ENCODE data around the gene SMIM29. TPM values are rescaled to one million over a fixed set of nuclear protein-coding genes. Genes with fewer than 3 reads are reported as not detected.

SMIM29 gene
- total RNA-seq, 3 donors from 2014 or later (not counting 1 experiment from before 2014, with no cell fraction given) = 30.8 to 48.0 (median 39.7) TPM

DNA sequence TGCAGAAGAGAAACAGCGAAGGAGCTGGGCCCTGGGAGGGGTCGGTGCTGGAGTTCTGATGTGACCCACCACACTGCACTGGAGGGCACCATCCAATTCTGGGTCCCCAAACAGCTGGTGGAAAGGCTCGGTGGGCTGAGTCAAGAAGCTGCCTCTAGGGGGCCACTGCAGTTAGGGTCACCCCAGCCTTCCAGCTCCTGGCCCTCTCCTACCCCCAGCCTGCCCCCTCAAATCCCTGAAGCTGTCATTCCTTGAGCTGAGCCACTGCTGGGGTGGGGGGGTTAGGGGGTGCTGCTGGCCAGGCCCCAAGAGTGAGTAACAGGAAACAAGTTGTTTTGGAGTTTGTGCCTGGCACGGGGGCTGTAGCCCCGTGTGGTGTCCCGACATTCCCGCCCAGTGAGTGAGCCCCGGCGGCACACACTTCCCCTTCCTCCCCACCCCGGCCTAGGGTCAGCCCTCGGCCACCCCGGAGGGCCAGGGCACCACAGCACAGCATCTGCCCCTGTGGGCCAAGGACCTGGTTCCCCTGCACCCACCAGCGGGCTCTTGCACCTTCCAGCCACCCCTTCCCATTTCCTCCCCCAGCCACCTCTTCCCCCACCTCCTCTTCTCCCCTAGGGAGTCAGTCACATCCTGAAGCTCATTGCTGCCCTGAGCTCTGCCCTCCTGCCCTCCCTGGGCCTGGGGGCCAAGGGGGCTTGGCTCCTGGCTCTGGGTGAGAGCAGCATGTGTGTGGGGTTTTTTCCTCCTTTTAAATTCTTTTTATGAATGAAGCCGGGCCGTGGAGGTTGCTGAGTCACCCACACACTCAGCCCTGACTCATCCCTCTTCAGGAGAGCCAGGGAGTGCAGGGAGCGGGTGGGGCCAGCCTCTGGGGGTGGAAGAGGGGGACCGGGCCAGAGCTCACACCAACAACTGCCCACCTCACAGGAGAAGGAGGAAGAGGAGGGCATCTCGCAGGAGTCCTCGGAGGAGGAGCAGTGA is 4.6 kb downstream of the SMIM29 start:
- H3K27ac Mint-ChIP-seq = peak overlapping the region in 1 of 2 donors; percentile 97
- H3K9me3 ChIP-seq (ENCODE audit: control insufficient read depth, insufficient read depth, low read length) = no peaks in the 10 kb centered on the region
- peak in 1 of 2 donors; percentile 27 for DNase-seq
- ATAC-seq = no peak
- H3K36me3 ChIP-seq (ENCODE audit: control insufficient read depth, insufficient read depth, low read length) = peaks cover 29% of the 10 kb centered on the region
- TF ChIP-seq, protein P1, sequence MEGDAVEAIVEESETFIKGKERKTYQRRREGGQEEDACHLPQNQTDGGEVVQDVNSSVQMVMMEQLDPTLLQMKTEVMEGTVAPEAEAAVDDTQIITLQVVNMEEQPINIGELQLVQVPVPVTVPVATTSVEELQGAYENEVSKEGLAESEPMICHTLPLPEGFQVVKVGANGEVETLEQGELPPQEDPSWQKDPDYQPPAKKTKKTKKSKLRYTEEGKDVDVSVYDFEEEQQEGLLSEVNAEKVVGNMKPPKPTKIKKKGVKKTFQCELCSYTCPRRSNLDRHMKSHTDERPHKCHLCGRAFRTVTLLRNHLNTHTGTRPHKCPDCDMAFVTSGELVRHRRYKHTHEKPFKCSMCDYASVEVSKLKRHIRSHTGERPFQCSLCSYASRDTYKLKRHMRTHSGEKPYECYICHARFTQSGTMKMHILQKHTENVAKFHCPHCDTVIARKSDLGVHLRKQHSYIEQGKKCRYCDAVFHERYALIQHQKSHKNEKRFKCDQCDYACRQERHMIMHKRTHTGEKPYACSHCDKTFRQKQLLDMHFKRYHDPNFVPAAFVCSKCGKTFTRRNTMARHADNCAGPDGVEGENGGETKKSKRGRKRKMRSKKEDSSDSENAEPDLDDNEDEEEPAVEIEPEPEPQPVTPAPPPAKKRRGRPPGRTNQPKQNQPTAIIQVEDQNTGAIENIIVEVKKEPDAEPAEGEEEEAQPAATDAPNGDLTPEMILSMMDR (IDR thresholded peaks at IDR 0.05) = no peak
- H3K4me3 Mint-ChIP-seq = no peak overlapping the region
- intact Hi-C loops (cut with micrococcal nuclease) = loop anchor here (5.0 kb wide), 1 partner anchor 283 kb away; no protein-coding TSS in a partner anchor
- no peak overlapping the region for H3K4me3 ChIP-seq (ENCODE audit: low read length)
- H3K4me1 Mint-ChIP-seq = peaks cover 6 to 41% of the 10 kb centered on the region in 2 donors
- no peaks in the 10 kb centered on the region for H3K27me3 ChIP-seq (ENCODE audit: control insufficient read depth, insufficient read depth, low read length)
- no peak overlapping the region for H3K27ac ChIP-seq (ENCODE audit: low read length)
- peaks cover 18% of the 10 kb centered on the region for H3K4me1 ChIP-seq (ENCODE audit: control insufficient read depth, insufficient read depth, low read length)
- no peaks in the 10 kb centered on the region for H3K36me3 Mint-ChIP-seq
- 64% methylated on average over 16 of the region's 19 CpGs for whole genome bisulfite sequencing (ENCODE audit: insufficient coverage)
- H3K9me3 Mint-ChIP-seq = no peaks in the 10 kb centered on the region
- H3K27me3 Mint-ChIP-seq (ENCODE audit: low read depth in 2 of 2) = no peaks in the 10 kb centered on the region

DNA sequence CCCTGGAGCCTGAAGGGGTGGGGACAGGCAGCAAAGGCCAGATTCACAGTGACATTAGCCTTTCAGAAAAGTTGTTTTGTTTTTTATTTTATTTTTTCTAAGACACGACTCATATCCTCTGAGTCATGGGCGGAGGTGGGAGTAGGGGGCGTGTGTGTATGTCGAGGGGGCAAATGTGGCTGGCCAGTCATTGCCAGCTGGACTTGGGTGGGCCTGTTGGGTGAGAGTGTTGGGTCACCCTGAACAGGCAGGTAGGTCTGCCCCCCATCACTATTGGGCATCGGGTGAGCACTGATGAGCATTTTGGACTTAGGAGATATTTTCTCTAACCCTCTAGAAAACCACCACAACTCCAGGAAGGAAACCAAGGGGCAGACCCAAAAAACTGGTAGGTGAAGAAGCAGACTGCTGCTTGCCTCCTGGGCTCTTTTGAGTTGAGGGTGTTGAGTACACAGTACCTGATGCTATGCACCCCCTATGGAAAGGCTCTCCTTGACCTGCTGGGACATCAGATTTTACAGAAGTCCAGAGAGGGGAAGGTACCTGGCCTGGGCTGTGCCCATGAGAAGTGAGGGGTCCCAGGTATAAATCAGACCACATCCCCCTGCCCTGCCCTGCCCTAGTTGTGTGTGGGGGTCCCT is 5.6 kb downstream of the SMIM29 start:
- ATAC-seq = peak in 1 of 3 donors; percentile 3
- no peaks in the 10 kb centered on the region for H3K9me3 Mint-ChIP-seq
- peaks cover 9 to 42% of the 10 kb centered on the region in 2 donors for H3K4me1 Mint-ChIP-seq
- H3K27ac Mint-ChIP-seq = peak overlapping the region in 1 of 2 donors; percentile 97
- no peak overlapping the region for H3K4me3 Mint-ChIP-seq
- no peaks in the 10 kb centered on the region for H3K9me3 ChIP-seq (ENCODE audit: control insufficient read depth, insufficient read depth, low read length)
- peaks cover 29% of the 10 kb centered on the region for H3K36me3 ChIP-seq (ENCODE audit: control insufficient read depth, insufficient read depth, low read length)
- H3K4me1 ChIP-seq (ENCODE audit: control insufficient read depth, insufficient read depth, low read length) = peaks cover 21% of the 10 kb centered on the region
- no peaks in the 10 kb centered on the region for H3K36me3 Mint-ChIP-seq
- DNase-seq = peak in 1 of 2 donors; percentile 13
- intact Hi-C loops (cut with micrococcal nuclease) = loop anchor here (5.0 kb wide), 1 partner anchor 284 kb away; no protein-coding TSS in a partner anchor
- H3K27me3 ChIP-seq (ENCODE audit: control insufficient read depth, insufficient read depth, low read length) = no peaks in the 10 kb centered on the region
- WGBS (ENCODE audit: insufficient coverage) = 64% methylated on average over 4 of the region's 5 CpGs
- no peak overlapping the region for H3K27ac ChIP-seq (ENCODE audit: low read length)
- H3K4me3 ChIP-seq (ENCODE audit: low read length) = no peak overlapping the region
- TF ChIP-seq, protein P1 (IDR thresholded peaks at IDR 0.05) = no peak
- no peaks in the 10 kb centered on the region for H3K27me3 Mint-ChIP-seq (ENCODE audit: low read depth in 2 of 2)

DNA sequence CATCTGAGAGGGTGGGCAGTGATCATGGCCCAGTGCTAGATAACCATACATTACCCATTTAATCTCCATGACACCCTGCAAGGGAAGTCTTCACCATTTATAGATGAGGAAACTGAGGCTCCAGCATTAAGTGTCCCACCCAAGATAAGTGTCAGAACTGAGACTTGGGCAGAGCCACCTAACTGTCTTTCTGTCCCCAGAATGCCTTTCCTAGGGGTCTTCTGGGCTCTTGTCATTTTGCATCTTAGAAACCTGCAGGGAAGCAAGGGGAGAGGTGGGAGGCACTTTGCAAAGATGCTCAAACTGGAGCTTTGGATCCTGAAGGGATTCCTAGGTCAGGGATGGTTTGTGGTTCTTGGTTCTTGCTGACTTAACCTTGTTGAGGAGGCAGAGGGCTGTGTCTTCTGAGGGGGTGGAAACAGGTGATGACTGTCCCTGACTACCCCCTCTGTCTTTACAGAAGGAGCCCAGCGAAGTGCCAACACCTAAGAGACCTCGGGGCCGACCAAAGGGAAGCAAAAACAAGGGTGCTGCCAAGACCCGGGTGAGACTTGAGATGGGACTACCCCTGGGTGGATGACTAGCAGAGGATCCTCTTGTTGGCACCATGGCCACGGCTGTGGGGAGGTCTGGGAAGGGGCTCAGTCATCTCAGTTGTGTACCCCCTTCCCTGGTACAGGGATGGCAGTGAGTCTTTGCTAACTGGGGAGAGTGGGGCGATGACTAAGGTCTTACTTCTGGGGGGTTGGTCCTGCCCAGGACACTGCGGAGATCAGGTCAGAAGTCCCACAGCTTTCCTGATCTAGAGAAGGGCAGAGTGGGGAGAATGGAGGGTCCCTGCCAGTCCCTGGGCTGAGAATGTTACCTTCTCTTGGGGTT is 6.3 kb downstream of the SMIM29 start:
- Histone ChIP-seq H3K27ac (ENCODE audit: low read length) (no peak overlapping the region), H3K27me3 (ENCODE audit: control insufficient read depth, insufficient read depth, low read length) (no peaks in the 10 kb centered on the region), H3K4me3 (ENCODE audit: low read length) (no peak overlapping the region), H3K36me3 (ENCODE audit: control insufficient read depth, insufficient read depth, low read length) (peaks cover 29% of the 10 kb centered on the region), H3K9me3 (ENCODE audit: control insufficient read depth, insufficient read depth, low read length) (no peaks in the 10 kb centered on the region), H3K4me1 (ENCODE audit: control insufficient read depth, insufficient read depth, low read length) (peaks cover 19% of the 10 kb centered on the region)
- H3K27me3 Mint-ChIP-seq (ENCODE audit: low read depth in 2 of 2) = no peaks in the 10 kb centered on the region
- H3K4me3 Mint-ChIP-seq = no peak overlapping the region
- TF ChIP-seq, protein P1 (IDR thresholded peaks at IDR 0.05) = no peak
- DNase-seq (peak in 1 of 2 donors; percentile 3), ATAC-seq (no peak)
- H3K27ac Mint-ChIP-seq = peak overlapping the region in 1 of 2 donors; percentile 97
- H3K4me1 Mint-ChIP-seq = peaks cover 8 to 37% of the 10 kb centered on the region in 2 donors
- H3K9me3 Mint-ChIP-seq = no peaks in the 10 kb centered on the region
- 85% methylated on average over 7 of the region's 7 CpGs for whole genome bisulfite sequencing (ENCODE audit: insufficient coverage)
- H3K36me3 Mint-ChIP-seq = no peaks in the 10 kb centered on the region
- intact Hi-C loops (cut with micrococcal nuclease) = loop anchor here (5.0 kb wide), 1 partner anchor 285 kb away; no protein-coding TSS in a partner anchor

Measured in natural killer cell (primary cell).